Pancreas (tissue), 10 donors: ENCODE data around the gene TIE1. TPM values are rescaled to one million over a fixed set of nuclear protein-coding genes. Genes with fewer than 3 reads are reported as not detected.

ENCODE experiments used
- ATAC-seq, 4 donors: fragments of 200-7000 bp; cut with Tn5 transposase; one replicate each; pipeline versions ENCODE4 v1.8.0 to v1.9.1; 2020; ENCODE audit warnings: mild to moderate bottlenecking in 4 of 4, moderate library complexity in 4 of 4
- DNase-seq, 6 donors: peaks; one replicate each; pipeline ENCODE4 v3.0.0-alpha.2; 2020
- FAIRE-seq: peaks from 2 replicates; lab custom pipeline; 2012; peaks lifted over from hg19 to GRCh38; lab: Jason Lieb, UNC
- H3K27ac ChIP-seq, 4 donors: fragments of 200-600 bp; sonication (generic); 1 replicate in 3 of 4; 2 replicates in 1 of 4; pipeline versions ENCODE4 v1.5.0 to v1.8.0; 2020
- H3K27me3 ChIP-seq, 4 donors: fragments of 200-600 bp; one replicate each; pipeline ENCODE4 v1.8.0; 2021
- H3K36me3 ChIP-seq, 3 donors: fragments of 200-600 bp; sonication (generic) in 1 of 3; one replicate each; pipeline versions ENCODE4 v1.5.0 to v1.8.0; 2020 to 2021
- H3K4me1 ChIP-seq, 3 donors: fragments of 200-600 bp; one replicate each; pipeline ENCODE4 v1.8.0; 2021
- H3K4me3 ChIP-seq, 4 donors: fragments of 200-600 bp; sonication (generic) in 2 of 4; one replicate each; pipeline versions ENCODE4 v1.5.0 to v1.8.0; 2020 to 2021
- H3K9me3 ChIP-seq, 4 donors: fragments of 200-600 bp; one replicate each; pipeline ENCODE4 v1.8.0; 2021
- WGBS, 2 donors: extraction: QIAGEN DNeasy Blood & Tissue Kit; methylation state at CpG; one replicate each; pipeline ENCODE4 v1.1.7; 2013; 5-methylcytosine and 5-hydroxymethylcytosine counted together
- intact Hi-C, 3 donors: fragments of 100-400 bp; cut with DNase I; formaldehyde crosslinking; loops; one replicate each; pipeline versions ENCODE4 v1.11.1 to v1.14.2; 2022
- polyA plus RNA-seq, 2 donors: library from polyadenylated mRNA; stranded (reverse); fragments of 200-250 nt; gene quantifications; one replicate each; pipeline ENCODE4 v1.2.3, GENCODE V29; 2013
- total RNA-seq, 6 donors: library from RNA; stranded (reverse); fragmentation: NEBNext Ultra II Directional in 4 of 6; extraction: Animal tissue kit (Norgen Biotek cat#: 25700) in 4 of 6; gene quantifications; one replicate each; pipeline versions ENCODE4 v1.2.1 to v1.2.4, GENCODE V29; 2021 to 2023
- TF ChIP-seq, protein P1 (sequence below), 4 donors: fragments of 200-600 bp; sonication (generic) in 3 of 4; IDR thresholded peaks; one replicate each; pipeline versions ENCODE4 v1.5.0 to v1.8.0; 2021; ENCODE audit warnings: antibody characterized with exemption in 4 of 4
- donor health status: healthy with polysubstance abuse.
- donor health status: DM: no; HTN: no; CAD: no; lungs with moderate emphysema.
- donor health status: DM: no; HTN: no; CAD: no.
- donor health status: control.
- donor health status: control.
- donor health status: Bipolar disorder and iron deficiency.
- donor health status: DM: yes; HTN: yes; CAD: no.
- donor health status: DM: no; HTN: no; CAD: no.
- donor health status: DM: no; HTN: no; CAD: no.
- donor health status: DM: yes; HTN: yes; CAD: no.

The TIE1 gene
- total and polyA plus RNA-seq, 8 donors, result 2.1 to 8.3 (median 4.4) TPM

GRCh38 chr1:43288058-43288784 lies 12.6 kb upstream of the TIE1 start:
- TF ChIP-seq, protein P1, sequence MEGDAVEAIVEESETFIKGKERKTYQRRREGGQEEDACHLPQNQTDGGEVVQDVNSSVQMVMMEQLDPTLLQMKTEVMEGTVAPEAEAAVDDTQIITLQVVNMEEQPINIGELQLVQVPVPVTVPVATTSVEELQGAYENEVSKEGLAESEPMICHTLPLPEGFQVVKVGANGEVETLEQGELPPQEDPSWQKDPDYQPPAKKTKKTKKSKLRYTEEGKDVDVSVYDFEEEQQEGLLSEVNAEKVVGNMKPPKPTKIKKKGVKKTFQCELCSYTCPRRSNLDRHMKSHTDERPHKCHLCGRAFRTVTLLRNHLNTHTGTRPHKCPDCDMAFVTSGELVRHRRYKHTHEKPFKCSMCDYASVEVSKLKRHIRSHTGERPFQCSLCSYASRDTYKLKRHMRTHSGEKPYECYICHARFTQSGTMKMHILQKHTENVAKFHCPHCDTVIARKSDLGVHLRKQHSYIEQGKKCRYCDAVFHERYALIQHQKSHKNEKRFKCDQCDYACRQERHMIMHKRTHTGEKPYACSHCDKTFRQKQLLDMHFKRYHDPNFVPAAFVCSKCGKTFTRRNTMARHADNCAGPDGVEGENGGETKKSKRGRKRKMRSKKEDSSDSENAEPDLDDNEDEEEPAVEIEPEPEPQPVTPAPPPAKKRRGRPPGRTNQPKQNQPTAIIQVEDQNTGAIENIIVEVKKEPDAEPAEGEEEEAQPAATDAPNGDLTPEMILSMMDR (IDR thresholded peaks at IDR 0.05), result no peak
- FAIRE-seq (no peak), ATAC-seq (no peak), DNase-seq (no peak)
- intact Hi-C loops, result no loop called here
- Histone ChIP-seq H3K27ac (no peak overlapping the region), H3K4me1 (peaks cover 0 to 13% (median 9%) of the 10 kb centered on the region in 3 donors), H3K4me3 (no peak overlapping the region), H3K9me3 (no peaks in the 10 kb centered on the region), H3K36me3 (no peaks in the 10 kb centered on the region), H3K27me3 (no peaks in the 10 kb centered on the region)
- 79 to 81% methylated on average over 9 of the region's 9 CpGs for WGBS, 2 donors

DNA sequence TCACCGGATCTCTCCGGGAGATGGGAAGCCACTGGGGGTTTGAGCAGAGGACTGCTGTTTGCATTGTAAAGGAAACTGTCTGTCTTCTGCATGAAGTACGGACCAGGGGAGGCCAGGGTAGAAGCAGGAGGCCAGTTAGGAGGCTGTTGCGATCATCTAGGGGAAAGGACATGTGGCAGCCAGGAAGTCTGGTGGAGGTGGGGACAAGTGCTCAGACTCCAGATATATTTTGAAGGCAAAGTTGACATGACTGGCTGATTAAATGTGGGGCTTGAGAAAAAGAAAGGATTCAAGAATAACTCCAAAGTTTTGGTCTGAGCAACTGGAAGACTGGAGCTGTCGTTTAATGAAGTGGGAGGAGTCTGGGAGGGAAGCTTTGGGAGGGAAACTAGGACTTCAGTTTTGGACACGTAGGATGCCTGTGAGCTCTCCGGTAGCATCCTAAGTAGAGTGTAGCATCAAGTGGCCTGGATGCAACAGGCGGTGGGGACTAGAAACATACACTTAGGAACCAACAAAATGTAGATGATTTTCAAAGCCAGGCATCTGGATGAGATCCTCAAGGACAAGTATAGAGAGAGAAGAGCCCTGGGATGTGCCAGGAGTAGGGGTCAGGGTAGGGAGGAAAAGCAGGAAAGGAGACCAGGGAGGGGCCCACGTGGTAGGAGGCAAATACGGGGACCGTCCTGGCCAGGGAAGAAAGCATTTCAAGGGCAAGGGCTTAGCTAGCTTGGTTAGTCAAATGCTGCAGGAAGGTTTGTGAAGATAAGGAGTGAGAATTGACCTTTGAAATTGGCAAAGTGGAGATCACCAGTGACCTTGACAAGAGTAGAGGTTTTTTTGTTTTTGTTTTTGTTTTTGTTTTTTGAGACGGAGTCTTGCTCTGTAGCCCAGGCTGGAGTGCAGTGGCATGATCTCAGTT lies 11.7 kb upstream of the TIE1 start:
- Histone ChIP-seq H3K36me3 (no peaks in the 10 kb centered on the region), H3K4me3 (no peak overlapping the region), H3K9me3 (no peaks in the 10 kb centered on the region), H3K4me1 (peaks cover 0 to 5% (median 1%) of the 10 kb centered on the region in 3 donors), H3K27me3 (no peaks in the 10 kb centered on the region), H3K27ac (no peak overlapping the region)
- DNase-seq (no peak), ATAC-seq (peak in 1 of 4 donors; percentile 3), FAIRE-seq (no peak)
- intact Hi-C loops, result no loop called here
- TF ChIP-seq, protein P1 (IDR thresholded peaks at IDR 0.05), result no peak
- WGBS, 2 donors, result 48 to 58% methylated on average over 12 of the region's 12 CpGs

DNA sequence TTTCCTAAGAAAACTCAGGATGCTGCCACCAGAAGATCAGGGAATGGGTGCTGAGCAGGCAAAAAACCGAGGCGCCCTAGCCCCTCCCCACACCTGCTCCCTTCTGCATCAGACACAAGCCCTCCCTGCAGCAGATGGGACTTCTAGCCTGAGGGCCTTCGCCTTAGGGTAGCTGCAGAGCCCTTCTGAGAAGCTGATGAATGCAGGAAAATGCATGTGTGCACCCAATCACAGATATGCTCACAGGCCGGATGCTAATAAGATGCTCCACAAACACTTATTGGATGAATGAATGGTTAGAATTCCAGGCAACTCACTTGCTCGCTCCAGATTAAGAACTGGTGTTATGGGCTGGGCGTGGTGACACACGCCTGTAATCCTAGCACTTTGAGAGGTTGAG lies 8.6 kb upstream of the TIE1 start:
- no peaks in the 10 kb centered on the region for H3K9me3 ChIP-seq
- no peaks in the 10 kb centered on the region for H3K27me3 ChIP-seq
- no peak overlapping the region for H3K27ac ChIP-seq
- intact Hi-C loops, result no loop called here
- ATAC-seq (no peak), DNase-seq (peak in 1 of 6 donors; percentile 10), FAIRE-seq (no peak)
- no peaks in the 10 kb centered on the region for H3K36me3 ChIP-seq
- no peak overlapping the region for H3K4me3 ChIP-seq
- peaks cover 10 to 15% (median 12%) of the 10 kb centered on the region in 3 donors for H3K4me1 ChIP-seq
- TF ChIP-seq, protein P1 (IDR thresholded peaks at IDR 0.05), result no peak
- WGBS, 2 donors, result 81 to 84% methylated on average over 7 of the region's 7 CpGs

GRCh38 chr1:43292679-43293078 lies 8.1 kb upstream of the TIE1 start:
- peaks cover 10 to 15% (median 12%) of the 10 kb centered on the region in 3 donors for H3K4me1 ChIP-seq
- FAIRE-seq (no peak), ATAC-seq (no peak), DNase-seq (peak in 1 of 6 donors; percentile 9)
- H3K9me3 ChIP-seq, result no peaks in the 10 kb centered on the region
- TF ChIP-seq, protein P1 (IDR thresholded peaks at IDR 0.05), result no peak
- no peaks in the 10 kb centered on the region for H3K27me3 ChIP-seq
- intact Hi-C loops, result no loop called here
- WGBS, 2 donors, result 89 to 97% methylated on average over 5 of the region's 5 CpGs
- no peak overlapping the region for H3K4me3 ChIP-seq
- no peak overlapping the region for H3K27ac ChIP-seq
- no peaks in the 10 kb centered on the region for H3K36me3 ChIP-seq
